GM23338 (cell line): Measurements from ENCODE around the gene CACHD1. TPM values are rescaled to one million over a fixed set of nuclear protein-coding genes. Genes with fewer than 3 reads are reported as not detected.

Source experiments
- ATAC-seq: fragments of 200-7000 bp; cut with Tn5 transposase; 3 replicates; pipeline ENCODE4 v1.9.1; 2020
- DNase-seq: peaks from one replicate; pipeline ENCODE4 v3.0.0-alpha.2; 2015; ENCODE audit warnings: low spot score
- H2AFZ ChIP-seq: fragments of 200-600 bp; sonication (generic); 2 replicates; pipeline ENCODE4 v1.8.0; 2016; ENCODE audit warnings: antibody characterized with exemption, mild to moderate bottlenecking, moderate library complexity
- H3F3A ChIP-seq: fragments of 200-600 bp; sonication (generic); replicated peaks from 2 replicates; pipeline ENCODE4 v1.8.0; 2017; ENCODE audit warnings: antibody characterized with exemption, mixed run types, low read depth
- H3K27ac ChIP-seq: fragments of 200-600 bp; sonication (generic); 2 replicates; pipeline ENCODE4 v1.6.1; 2016; ENCODE audit warnings: low read depth
- H3K27me3 ChIP-seq: fragments of 200-600 bp; sonication (generic); 2 replicates; pipeline ENCODE4 v1.8.0; 2016; ENCODE audit warnings: mild to moderate bottlenecking, mixed run types, moderate library complexity; ENCODE audit not compliant: insufficient read depth
- H3K36me3 ChIP-seq: fragments of 200-600 bp; sonication (generic); 2 replicates; pipeline ENCODE4 v1.8.0; 2016; ENCODE audit warnings: mild to moderate bottlenecking; ENCODE audit not compliant: insufficient read depth
- H3K4me1 ChIP-seq: fragments of 200-600 bp; sonication (generic); 2 replicates; pipeline ENCODE4 v1.8.0; 2016; ENCODE audit warnings: mild to moderate bottlenecking, moderate library complexity; ENCODE audit not compliant: insufficient read depth
- H3K4me2 ChIP-seq: fragments of 200-600 bp; sonication (generic); 2 replicates; pipeline ENCODE4 v1.7.1; 2017; ENCODE audit warnings: mixed run types
- H3K4me3 ChIP-seq: fragments of 200-600 bp; sonication (generic); 2 replicates; pipeline ENCODE4 v1.6.1; 2016; ENCODE audit warnings: mixed run types
- H3K79me2 ChIP-seq: fragments of 200-600 bp; sonication (generic); replicated peaks from 2 replicates; pipeline ENCODE4 v1.8.0; 2017; ENCODE audit warnings: mild to moderate bottlenecking; ENCODE audit not compliant: insufficient read depth
- H3K9me2 ChIP-seq: fragments of 200-600 bp; sonication (generic); 2 replicates; pipeline ENCODE4 v1.8.0; 2017; ENCODE audit not compliant: insufficient read depth
- H4K20me1 ChIP-seq: fragments of 200-600 bp; sonication (generic); replicated peaks from 2 replicates; pipeline ENCODE4 v1.8.0; 2017; ENCODE audit warnings: mild to moderate bottlenecking; ENCODE audit not compliant: insufficient read depth
- H3K27ac Mint-ChIP-seq: 2 replicates; pipeline ENCODE4 v1.8.0; 2020; ENCODE audit warnings: inconsistent platforms, mild to moderate bottlenecking, moderate library complexity, mixed read lengths
- H3K27me3 Mint-ChIP-seq: 3 replicates; pipeline ENCODE4 v1.8.0; 2022; ENCODE audit warnings: low read depth, mild to moderate bottlenecking, moderate library complexity, mixed read lengths, inconsistent platforms; ENCODE audit not compliant: insufficient read depth, poor library complexity
- H3K36me3 Mint-ChIP-seq: 3 replicates; pipeline ENCODE4 v1.8.0; 2021; ENCODE audit warnings: low read depth, mild to moderate bottlenecking, inconsistent platforms, moderate library complexity, mixed read lengths
- H3K4me1 Mint-ChIP-seq: 3 replicates; pipeline ENCODE4 v1.8.0; 2020; ENCODE audit warnings: mild to moderate bottlenecking, inconsistent platforms, mixed read lengths
- H3K4me3 Mint-ChIP-seq: 3 replicates; pipeline ENCODE4 v1.8.0; 2021; ENCODE audit warnings: moderate library complexity, mild to moderate bottlenecking, inconsistent platforms, mixed read lengths
- H3K9me3 Mint-ChIP-seq: 3 replicates; pipeline ENCODE4 v1.8.0; 2020; ENCODE audit warnings: moderate library complexity, mild to moderate bottlenecking, inconsistent platforms, mixed read lengths
- CREB1 ChIP-seq: fragments of 250-450 bp; sonication (Bioruptor Pico); IDR thresholded peaks from 2 replicates; pipeline ENCODE4 v1.5.0; 2020; ENCODE audit warnings: low read depth, mild to moderate bottlenecking, moderate library complexity
- CTCF ChIP-seq, 2 experiments: fragments of 200-600 bp in 1 of 2; sonication (generic) in 1 of 2; conservative IDR thresholded peaks; 2 replicates each; pipeline versions ENCODE4 v1.5.1 to v1.6.1; 2016 to 2017; ENCODE audit warnings: antibody characterized with exemption in 2 of 2, low read depth in 2 of 2, mild to moderate bottlenecking in 2 of 2, moderate library complexity in 1 of 2
- ETS1 ChIP-seq: IDR thresholded peaks from 2 replicates; pipeline ENCODE4 v1.6.1; 2016; ENCODE audit warnings: antibody characterized with exemption
- EZH2 ChIP-seq: fragments of 200-600 bp; sonication (generic); IDR thresholded peaks from one replicate; pipeline ENCODE4 v1.8.0; 2017; ENCODE audit warnings: antibody characterized with exemption, mild to moderate bottlenecking, low read depth; ENCODE audit not compliant: unreplicated experiment
- EZH2phosphoT487 ChIP-seq: fragments of 200-600 bp; sonication (generic); IDR thresholded peaks from one replicate; pipeline ENCODE4 v1.8.1; 2018; ENCODE audit warnings: antibody characterized with exemption; ENCODE audit not compliant: unreplicated experiment
- JUNB ChIP-seq: IDR thresholded peaks from one replicate; pipeline ENCODE4 v1.6.1; 2016; ENCODE audit warnings: antibody characterized with exemption; ENCODE audit not compliant: unreplicated experiment
- NANOG ChIP-seq: IDR thresholded peaks from 2 replicates; pipeline ENCODE4 v1.6.1; 2016; ENCODE audit warnings: antibody characterized with exemption, borderline replicate concordance
- POLR2AphosphoS5 ChIP-seq: IDR thresholded peaks from 2 replicates; pipeline ENCODE4 v1.6.1; 2016; ENCODE audit warnings: antibody characterized with exemption, low read depth
- STAT1 ChIP-seq: IDR thresholded peaks from one replicate; pipeline ENCODE4 v1.6.1; 2016; ENCODE audit warnings: antibody characterized with exemption; ENCODE audit not compliant: unreplicated experiment
- ZNF114 ChIP-seq: fragments of 250-450 bp; sonication (Bioruptor Pico); IDR thresholded peaks from 2 replicates; pipeline ENCODE4 v1.5.0; 2020; ENCODE audit warnings: mild to moderate bottlenecking, moderate library complexity
- ZNF331 ChIP-seq: fragments of 250-450 bp; sonication (Bioruptor Pico); IDR thresholded peaks from 2 replicates; pipeline ENCODE4 v1.5.0; 2020; ENCODE audit warnings: low read depth, mild to moderate bottlenecking, moderate library complexity
- polyA plus RNA-seq: library from polyadenylated mRNA; unstranded; fragments of >200 nt; fragmentation: Nextera tagmentation; extraction: Ambion mirVana; gene quantifications from 2 replicates; pipeline ENCODE4 v1.2.1, GENCODE V29; 2016
- total RNA-seq: library from RNA; depleted of rRNA; stranded (reverse); fragments of >200 nt; shearing (Covaris generic); gene quantifications from 2 replicates; pipeline ENCODE4 v1.2.3, GENCODE V29; 2014
- TF ChIP-seq, protein P1 (sequence below): fragments of 250-450 bp; sonication (Bioruptor Pico); IDR thresholded peaks from 2 replicates; pipeline ENCODE4 v1.5.0; 2020; ENCODE audit warnings: mild to moderate bottlenecking, moderate library complexity
- TF ChIP-seq, protein P2 (sequence below): IDR thresholded peaks from one replicate; pipeline ENCODE4 v1.6.1; 2018; ENCODE audit warnings: antibody characterized with exemption; ENCODE audit not compliant: unreplicated experiment

The CACHD1 gene
- total and polyA plus RNA-seq, 2 experiments from 2014 or later = 12.6 to 43.7 TPM

DNA sequence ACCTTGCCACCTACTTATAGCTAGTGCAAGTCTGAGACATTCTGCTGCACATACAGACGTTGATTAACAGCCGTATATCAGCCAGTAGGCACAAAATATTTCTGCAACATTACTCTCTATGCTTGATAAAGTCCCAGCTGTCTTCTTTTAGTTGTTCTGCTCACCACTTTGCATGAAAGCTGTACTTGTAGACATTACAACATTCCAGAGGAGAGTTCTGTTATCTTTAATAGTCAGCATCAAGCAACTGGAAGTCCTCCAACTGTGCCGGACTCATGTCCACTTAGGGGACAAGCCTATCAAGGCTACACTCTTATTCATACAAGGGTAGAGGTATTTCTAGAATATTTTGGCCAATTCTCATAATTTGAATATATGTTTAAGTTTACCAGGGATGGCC, 50.0 kb downstream of the CACHD1 start (continued):
- TF ChIP-seq, protein P1, sequence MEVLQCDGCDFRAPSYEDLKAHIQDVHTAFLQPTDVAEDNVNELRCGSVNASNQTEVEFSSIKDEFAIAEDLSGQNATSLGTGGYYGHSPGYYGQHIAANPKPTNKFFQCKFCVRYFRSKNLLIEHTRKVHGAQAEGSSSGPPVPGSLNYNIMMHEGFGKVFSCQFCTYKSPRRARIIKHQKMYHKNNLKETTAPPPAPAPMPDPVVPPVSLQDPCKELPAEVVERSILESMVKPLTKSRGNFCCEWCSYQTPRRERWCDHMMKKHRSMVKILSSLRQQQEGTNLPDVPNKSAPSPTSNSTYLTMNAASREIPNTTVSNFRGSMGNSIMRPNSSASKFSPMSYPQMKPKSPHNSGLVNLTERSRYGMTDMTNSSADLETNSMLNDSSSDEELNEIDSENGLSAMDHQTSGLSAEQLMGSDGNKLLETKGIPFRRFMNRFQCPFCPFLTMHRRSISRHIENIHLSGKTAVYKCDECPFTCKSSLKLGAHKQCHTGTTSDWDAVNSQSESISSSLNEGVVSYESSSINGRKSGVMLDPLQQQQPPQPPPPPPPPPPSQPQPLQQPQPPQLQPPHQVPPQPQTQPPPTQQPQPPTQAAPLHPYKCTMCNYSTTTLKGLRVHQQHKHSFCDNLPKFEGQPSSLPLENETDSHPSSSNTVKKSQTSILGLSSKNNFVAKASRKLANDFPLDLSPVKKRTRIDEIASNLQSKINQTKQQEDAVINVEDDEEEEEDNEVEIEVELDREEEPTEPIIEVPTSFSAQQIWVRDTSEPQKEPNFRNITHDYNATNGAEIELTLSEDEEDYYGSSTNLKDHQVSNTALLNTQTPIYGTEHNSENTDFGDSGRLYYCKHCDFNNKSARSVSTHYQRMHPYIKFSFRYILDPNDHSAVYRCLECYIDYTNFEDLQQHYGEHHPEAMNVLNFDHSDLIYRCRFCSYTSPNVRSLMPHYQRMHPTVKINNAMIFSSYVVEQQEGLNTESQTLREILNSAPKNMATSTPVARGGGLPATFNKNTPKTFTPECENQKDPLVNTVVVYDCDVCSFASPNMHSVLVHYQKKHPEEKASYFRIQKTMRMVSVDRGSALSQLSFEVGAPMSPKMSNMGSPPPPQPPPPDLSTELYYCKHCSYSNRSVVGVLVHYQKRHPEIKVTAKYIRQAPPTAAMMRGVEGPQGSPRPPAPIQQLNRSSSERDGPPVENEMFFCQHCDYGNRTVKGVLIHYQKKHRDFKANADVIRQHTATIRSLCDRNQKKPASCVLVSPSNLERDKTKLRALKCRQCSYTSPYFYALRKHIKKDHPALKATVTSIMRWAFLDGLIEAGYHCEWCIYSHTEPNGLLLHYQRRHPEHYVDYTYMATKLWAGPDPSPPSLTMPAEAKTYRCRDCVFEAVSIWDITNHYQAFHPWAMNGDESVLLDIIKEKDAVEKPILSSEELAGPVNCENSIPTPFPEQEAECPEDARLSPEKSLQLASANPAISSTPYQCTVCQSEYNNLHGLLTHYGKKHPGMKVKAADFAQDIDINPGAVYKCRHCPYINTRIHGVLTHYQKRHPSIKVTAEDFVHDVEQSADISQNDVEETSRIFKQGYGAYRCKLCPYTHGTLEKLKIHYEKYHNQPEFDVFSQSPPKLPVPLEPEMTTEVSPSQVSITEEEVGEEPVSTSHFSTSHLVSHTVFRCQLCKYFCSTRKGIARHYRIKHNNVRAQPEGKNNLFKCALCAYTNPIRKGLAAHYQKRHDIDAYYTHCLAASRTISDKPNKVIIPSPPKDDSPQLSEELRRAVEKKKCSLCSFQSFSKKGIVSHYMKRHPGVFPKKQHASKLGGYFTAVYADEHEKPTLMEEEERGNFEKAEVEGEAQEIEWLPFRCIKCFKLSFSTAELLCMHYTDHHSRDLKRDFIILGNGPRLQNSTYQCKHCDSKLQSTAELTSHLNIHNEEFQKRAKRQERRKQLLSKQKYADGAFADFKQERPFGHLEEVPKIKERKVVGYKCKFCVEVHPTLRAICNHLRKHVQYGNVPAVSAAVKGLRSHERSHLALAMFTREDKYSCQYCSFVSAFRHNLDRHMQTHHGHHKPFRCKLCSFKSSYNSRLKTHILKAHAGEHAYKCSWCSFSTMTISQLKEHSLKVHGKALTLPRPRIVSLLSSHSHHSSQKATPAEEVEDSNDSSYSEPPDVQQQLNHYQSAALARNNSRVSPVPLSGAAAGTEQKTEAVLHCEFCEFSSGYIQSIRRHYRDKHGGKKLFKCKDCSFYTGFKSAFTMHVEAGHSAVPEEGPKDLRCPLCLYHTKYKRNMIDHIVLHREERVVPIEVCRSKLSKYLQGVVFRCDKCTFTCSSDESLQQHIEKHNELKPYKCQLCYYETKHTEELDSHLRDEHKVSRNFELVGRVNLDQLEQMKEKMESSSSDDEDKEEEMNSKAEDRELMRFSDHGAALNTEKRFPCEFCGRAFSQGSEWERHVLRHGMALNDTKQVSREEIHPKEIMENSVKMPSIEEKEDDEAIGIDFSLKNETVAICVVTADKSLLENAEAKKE (CRISPR knock-in tag) = no peak
- TF ChIP-seq JUNB (no peak), ZNF114 (no peak)

- peaks cover 3% of the 10 kb centered on the region for H4K20me1 ChIP-seq
- TF ChIP-seq ETS1 (no peak), ZNF114 (no peak), POLR2AphosphoS5 (no peak), CREB1 (no peak), NANOG (no peak), EZH2phosphoT487 (no peak), EZH2 (no peak), CTCF (conservative IDR thresholded peaks at IDR 0.05; ENCODE audit: low read depth in 2 of 2) (no peak), ZNF331 (CRISPR knock-in tag) (no peak), STAT1 (no peak)
- TF ChIP-seq, protein P2, sequence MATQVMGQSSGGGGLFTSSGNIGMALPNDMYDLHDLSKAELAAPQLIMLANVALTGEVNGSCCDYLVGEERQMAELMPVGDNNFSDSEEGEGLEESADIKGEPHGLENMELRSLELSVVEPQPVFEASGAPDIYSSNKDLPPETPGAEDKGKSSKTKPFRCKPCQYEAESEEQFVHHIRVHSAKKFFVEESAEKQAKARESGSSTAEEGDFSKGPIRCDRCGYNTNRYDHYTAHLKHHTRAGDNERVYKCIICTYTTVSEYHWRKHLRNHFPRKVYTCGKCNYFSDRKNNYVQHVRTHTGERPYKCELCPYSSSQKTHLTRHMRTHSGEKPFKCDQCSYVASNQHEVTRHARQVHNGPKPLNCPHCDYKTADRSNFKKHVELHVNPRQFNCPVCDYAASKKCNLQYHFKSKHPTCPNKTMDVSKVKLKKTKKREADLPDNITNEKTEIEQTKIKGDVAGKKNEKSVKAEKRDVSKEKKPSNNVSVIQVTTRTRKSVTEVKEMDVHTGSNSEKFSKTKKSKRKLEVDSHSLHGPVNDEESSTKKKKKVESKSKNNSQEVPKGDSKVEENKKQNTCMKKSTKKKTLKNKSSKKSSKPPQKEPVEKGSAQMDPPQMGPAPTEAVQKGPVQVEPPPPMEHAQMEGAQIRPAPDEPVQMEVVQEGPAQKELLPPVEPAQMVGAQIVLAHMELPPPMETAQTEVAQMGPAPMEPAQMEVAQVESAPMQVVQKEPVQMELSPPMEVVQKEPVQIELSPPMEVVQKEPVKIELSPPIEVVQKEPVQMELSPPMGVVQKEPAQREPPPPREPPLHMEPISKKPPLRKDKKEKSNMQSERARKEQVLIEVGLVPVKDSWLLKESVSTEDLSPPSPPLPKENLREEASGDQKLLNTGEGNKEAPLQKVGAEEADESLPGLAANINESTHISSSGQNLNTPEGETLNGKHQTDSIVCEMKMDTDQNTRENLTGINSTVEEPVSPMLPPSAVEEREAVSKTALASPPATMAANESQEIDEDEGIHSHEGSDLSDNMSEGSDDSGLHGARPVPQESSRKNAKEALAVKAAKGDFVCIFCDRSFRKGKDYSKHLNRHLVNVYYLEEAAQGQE = no peak
These were observed 52.8 kb downstream of the CACHD1 start for GRCh38 chr1:64522740-64523139.

More at GRCh38 chr1:64522740-64523139, 52.8 kb downstream of the CACHD1 start:
- Histone ChIP-seq H3K9me2 (no peaks in the 10 kb centered on the region), H3K4me3 (no peak overlapping the region), H2AFZ (no peak overlapping the region), H3K4me1 (peaks cover 98% of the 10 kb centered on the region), H3F3A (0 out of 2 replicates have a peak, but pooled peaks cover 3% of the 10 kb centered on the region), H3K27me3 (no peaks in the 10 kb centered on the region), H3K79me2 (peaks cover 98% of the 10 kb centered on the region), H3K4me2 (peak overlapping the region; percentile 31), H3K27ac (0 out of 2 replicates have a peak overlapping the region, but pooled peaks have one; percentile 12), H3K36me3 (no peaks in the 10 kb centered on the region)
- no peak for ATAC-seq
- peak overlapping the region; percentile 18; the same call in 1 of the 2 replicates for H3K27ac Mint-ChIP-seq
- no peak for DNase-seq
- H3K4me1 Mint-ChIP-seq = peaks cover 91% of the 10 kb centered on the region
- H3K27me3 Mint-ChIP-seq = no peaks in the 10 kb centered on the region
- no peaks in the 10 kb centered on the region for H3K36me3 Mint-ChIP-seq
- no peak overlapping the region for H3K4me3 Mint-ChIP-seq
- no peaks in the 10 kb centered on the region; the same call in 2 of the 3 replicates for H3K9me3 Mint-ChIP-seq
